Peyer's patch (tissue), 4 donors: Measurements from ENCODE around the gene YIF1A.

ENCODE experiments used
- POLR2A ChIP-seq, 2 donors: fragments of 450-650 bp; IDR thresholded peaks; one replicate each; pipeline ENCODE4 v1.5.1; 2017; ENCODE audit warnings: antibody characterized with exemption in 2 of 2, mild to moderate bottlenecking in 2 of 2, moderate library complexity in 2 of 2
- TF ChIP-seq, protein P1 (sequence below), 6 experiments: fragments of 450-650 bp in 4 of 6; fragments of 200-600 bp in 2 of 6; sonication (generic) in 1 of 6; IDR thresholded peaks; one replicate each; pipeline ENCODE4 v1.5.1; 2017 to 2019; ENCODE audit warnings: antibody characterized with exemption in 6 of 6, mild to moderate bottlenecking in 3 of 6, moderate library complexity in 1 of 6

GRCh38 chr11:66316849-66317251, 27.9 kb upstream of the YIF1A start, which contains the start of gene CD248:
- TF ChIP-seq, protein P1, sequence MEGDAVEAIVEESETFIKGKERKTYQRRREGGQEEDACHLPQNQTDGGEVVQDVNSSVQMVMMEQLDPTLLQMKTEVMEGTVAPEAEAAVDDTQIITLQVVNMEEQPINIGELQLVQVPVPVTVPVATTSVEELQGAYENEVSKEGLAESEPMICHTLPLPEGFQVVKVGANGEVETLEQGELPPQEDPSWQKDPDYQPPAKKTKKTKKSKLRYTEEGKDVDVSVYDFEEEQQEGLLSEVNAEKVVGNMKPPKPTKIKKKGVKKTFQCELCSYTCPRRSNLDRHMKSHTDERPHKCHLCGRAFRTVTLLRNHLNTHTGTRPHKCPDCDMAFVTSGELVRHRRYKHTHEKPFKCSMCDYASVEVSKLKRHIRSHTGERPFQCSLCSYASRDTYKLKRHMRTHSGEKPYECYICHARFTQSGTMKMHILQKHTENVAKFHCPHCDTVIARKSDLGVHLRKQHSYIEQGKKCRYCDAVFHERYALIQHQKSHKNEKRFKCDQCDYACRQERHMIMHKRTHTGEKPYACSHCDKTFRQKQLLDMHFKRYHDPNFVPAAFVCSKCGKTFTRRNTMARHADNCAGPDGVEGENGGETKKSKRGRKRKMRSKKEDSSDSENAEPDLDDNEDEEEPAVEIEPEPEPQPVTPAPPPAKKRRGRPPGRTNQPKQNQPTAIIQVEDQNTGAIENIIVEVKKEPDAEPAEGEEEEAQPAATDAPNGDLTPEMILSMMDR (IDR thresholded peaks at IDR 0.05): no peak
- TF ChIP-seq POLR2A (IDR thresholded peaks at IDR 0.05): no peak
